Endothelial cell of umbilical vein (primary cell): ENCODE results near the gene BBS10.

Source experiments
- CTCF ChIP-seq, 2 donors: IDR thresholded peaks; 1 replicate in 1 of 2; 2 replicates in 1 of 2; pipeline ENCODE4 v1.5.1; 2011; ENCODE audit warnings: low read length in 2 of 2, mild to moderate bottlenecking in 2 of 2, moderate library complexity in 2 of 2, control low read depth in 1 of 2, inconsistent platforms in 1 of 2, low read depth in 1 of 2; ENCODE audit not compliant: insufficient read depth in 1 of 2; ENCODE audit errors: extremely low read depth in 1 of 2
- EZH2 ChIP-seq: IDR thresholded peaks from 2 replicates; pipeline ENCODE4 v1.6.1; 2012; ENCODE audit warnings: borderline replicate concordance, low read depth, mild to moderate bottlenecking, moderate library complexity, low read length, inconsistent platforms; ENCODE audit not compliant: severe bottlenecking
- MAX ChIP-seq: IDR thresholded peaks from 2 replicates; pipeline ENCODE4 v1.6.1; 2011; ENCODE audit not compliant: insufficient read depth, insufficient read length
- POLR2A ChIP-seq: IDR thresholded peaks from 2 replicates; pipeline ENCODE4 v1.6.1; 2012; ENCODE audit warnings: low read depth, mild to moderate bottlenecking, control low read depth, low read length
- POLR2AphosphoS5 ChIP-seq: IDR thresholded peaks from 2 replicates; pipeline ENCODE4 v1.6.1; 2012; ENCODE audit warnings: low read depth, mild to moderate bottlenecking, control low read depth, low read length, moderate library complexity; ENCODE audit not compliant: insufficient read depth

GRCh38 chr12:76341436-76342030, 6.7 kb downstream of the BBS10 start:
- TF ChIP-seq POLR2AphosphoS5 (no peak), CTCF (IDR thresholded peaks at IDR 0.05; ENCODE audit: extremely low read depth in 1 of 2, insufficient read depth in 1 of 2, low read depth in 1 of 2, low read length in 2 of 2) (no peak), MAX (no peak), POLR2A (no peak), EZH2 (no peak)
